Pons (tissue), 1 donor: Measurements from ENCODE around the gene ENHO.

Experiments used
- DNase-seq: peaks from one replicate; pipeline ENCODE4 v3.0.0-alpha.2; 2016; ENCODE audit warnings: low spot score

Gene ENHO

GRCh38 chr9:34475097-34475496 lies 47.7 kb downstream of the ENHO start:
- no peak for DNase-seq
